Measurements from ENCODE around the gene SREBF2. TPM values are rescaled to one million over a fixed set of nuclear protein-coding genes. Genes with fewer than 3 reads are reported as not detected.
A peak's percentile ranks its signal among the peaks of the same experiment; 100 is the strongest.

The SREBF2 gene
- total and polyA plus RNA-seq, 2 of the 13 experiments (the other 11 are each of a cell fraction or from before 2014, with no cell fraction given), result 53.8 to 72.6 TPM

- no peaks in the 10 kb centered on the region for H3K27me3 ChIP-seq (ENCODE audit: control insufficient read depth in 1 of 2, insufficient read depth in 2 of 2, low read length in 2 of 2)
- no peak overlapping the region for H2AFZ ChIP-seq (ENCODE audit: low read length)
- no peak overlapping the region for H3K4me2 ChIP-seq (ENCODE audit: low read depth, low read length)
- no TSS peak for BruUV-seq (replicated peaks)
- ATAC-seq (no peak), FAIRE-seq (no peak), DNase-seq (ENCODE audit: low spot score) (no peak)
- H3K36me3 ChIP-seq (replicated peaks in 1 of 2; ENCODE audit: control insufficient read depth in 1 of 2, insufficient read depth in 2 of 2, low read length in 2 of 2), result peaks cover 46 to 85% of the 10 kb centered on the region in 2 experiments
- in situ Hi-C loops (cut with HindIII; ENCODE audit: extremely low pct_ligation_motif_present, low pct_unique_long_range_greater_than_20kb), result no loop called here
- no peak overlapping the region for H3K4me3 ChIP-seq (replicated peaks in 1 of 3; ENCODE audit: insufficient read depth in 1 of 3, low read depth in 2 of 3, low read length in 3 of 3)
- peak in 1 of 2 experiments; percentile 25; a peak in 1 of 4 replicates for TF ChIP-seq POLR2A (IDR thresholded peaks at IDR 0.05; ENCODE audit: insufficient read depth in 1 of 2, low read depth in 2 of 2, low read length in 2 of 2)
- no peak for TF ChIP-seq THYN1 (CRISPR knock-in tag; IDR thresholded peaks at IDR 0.05; ENCODE audit: borderline replicate concordance, low read depth)
- 100% methylated on average over 3 of the region's 11 CpGs for WGBS (ENCODE audit: low lambda C conversion rate)
- no peaks in the 10 kb centered on the region for H4K20me1 ChIP-seq (ENCODE audit: insufficient read depth, low read length)
- CTCF ChIA-PET (ENCODE audit: low intra/inter-chr PET ratio, low total read pairs), result no interaction called here
- H3K27ac ChIP-seq (ENCODE audit: extremely low read length, insufficient read depth, low read length), result no peak overlapping the region
- POLR2A ChIA-PET, result no interaction called here
- intact Hi-C loops (cut with micrococcal nuclease; ENCODE audit: unreplicated experiment), result no loop called here
- H3K79me2 ChIP-seq (ENCODE audit: insufficient read depth, low read length), result no peaks in the 10 kb centered on the region
- no peak overlapping the region for H3K9ac ChIP-seq (ENCODE audit: insufficient read depth, low read depth, low read length)
- no peaks in the 10 kb centered on the region for H3K9me3 ChIP-seq (ENCODE audit: low read length)
- H3K4me1 ChIP-seq (ENCODE audit: insufficient read depth, low read length), result no peaks in the 10 kb centered on the region
Observed at GRCh38 chr22:41898645-41899044, 65.7 kb downstream of the SREBF2 start.

- no peak for DNase-seq (ENCODE audit: low spot score)
- Histone ChIP-seq H3K27me3 (ENCODE audit: control insufficient read depth in 1 of 2, insufficient read depth in 2 of 2, low read length in 2 of 2) (no peaks in the 10 kb centered on the region), H2AFZ (ENCODE audit: low read length) (no peak overlapping the region), H3K36me3 (replicated peaks in 1 of 2; ENCODE audit: control insufficient read depth in 1 of 2, insufficient read depth in 2 of 2, low read length in 2 of 2) (peaks cover 46 to 85% of the 10 kb centered on the region in 2 experiments), H3K9ac (ENCODE audit: insufficient read depth, low read depth, low read length) (no peak overlapping the region), H4K20me1 (ENCODE audit: insufficient read depth, low read length) (no peaks in the 10 kb centered on the region), H3K4me2 (ENCODE audit: low read depth, low read length) (no peak overlapping the region), H3K79me2 (ENCODE audit: insufficient read depth, low read length) (no peaks in the 10 kb centered on the region), H3K9me3 (ENCODE audit: low read length) (no peaks in the 10 kb centered on the region), H3K4me3 (replicated peaks in 1 of 3; ENCODE audit: insufficient read depth in 1 of 3, low read depth in 2 of 3, low read length in 3 of 3) (no peak overlapping the region), H3K27ac (ENCODE audit: extremely low read length, insufficient read depth, low read length) (no peak overlapping the region), H3K4me1 (ENCODE audit: insufficient read depth, low read length) (no peaks in the 10 kb centered on the region)
- in situ Hi-C loops (cut with HindIII; ENCODE audit: extremely low pct_ligation_motif_present, low pct_unique_long_range_greater_than_20kb) (no loop called here), intact Hi-C loops (cut with micrococcal nuclease; ENCODE audit: unreplicated experiment) (no loop called here)
- WGBS (ENCODE audit: low lambda C conversion rate), result 93% methylated on average over 5 of the region's 5 CpGs
- POLR2A ChIA-PET, result no interaction called here
- ATAC-seq, result no peak
- no peak for FAIRE-seq
- no peak for TF ChIP-seq SOX13 (IDR thresholded peaks at IDR 0.05)
- TF ChIP-seq SOX13 (CRISPR knock-in tag; conservative IDR thresholded peaks at IDR 0.05 in 1 of 2, IDR thresholded peaks at IDR 0.05 in 1 of 2), result no peak
- CTCF ChIA-PET (ENCODE audit: low intra/inter-chr PET ratio, low total read pairs), result no interaction called here
- no TSS peak for BruUV-seq (replicated peaks)
Observed at GRCh38 chr22:41899110-41899509, 66.2 kb downstream of the SREBF2 start.

Measured in HepG2 (cell line).